KMS-11 (cell line): ENCODE data around the gene RFTN1.

Experiments used
- H2AFZ ChIP-seq: fragments of 200-600 bp; sonication (generic); 2 replicates; pipeline ENCODE4 v1.6.1; 2016; ENCODE audit warnings: antibody characterized with exemption, mixed run types, low read depth
- H3K27ac ChIP-seq: fragments of 200-600 bp; sonication (generic); 2 replicates; pipeline ENCODE4 v1.6.1; 2016; ENCODE audit warnings: mild to moderate bottlenecking, mixed run types
- H3K27me3 ChIP-seq: fragments of 200-600 bp; sonication (generic); 2 replicates; pipeline ENCODE4 v1.6.1; 2017; ENCODE audit warnings: mild to moderate bottlenecking, low read depth, mixed run types, moderate library complexity; ENCODE audit not compliant: insufficient read depth
- H3K36me3 ChIP-seq: fragments of 200-600 bp; sonication (generic); 2 replicates; pipeline ENCODE4 v1.6.1; 2017; ENCODE audit warnings: mild to moderate bottlenecking, mixed run types; ENCODE audit not compliant: insufficient read depth
- H3K4me1 ChIP-seq: fragments of 200-600 bp; sonication (generic); 2 replicates; pipeline ENCODE4 v1.6.1; 2016; ENCODE audit warnings: mild to moderate bottlenecking, low read depth, mixed run types; ENCODE audit not compliant: poor library complexity, severe bottlenecking
- H3K4me2 ChIP-seq: fragments of 200-600 bp; sonication (generic); 2 replicates; pipeline ENCODE4 v1.7.0; 2016; ENCODE audit warnings: mild to moderate bottlenecking, mixed run types
- H3K4me3 ChIP-seq: fragments of 200-600 bp; sonication (generic); IDR thresholded peaks from 2 replicates; pipeline ENCODE4 v1.6.1; 2017; ENCODE audit warnings: low read depth, low read length, mixed read lengths; ENCODE audit not compliant: insufficient read depth
- H3K79me2 ChIP-seq: fragments of 200-600 bp; sonication (generic); 2 replicates; pipeline ENCODE4 v1.6.1; 2016; ENCODE audit warnings: low read depth, mixed run types; ENCODE audit not compliant: insufficient read depth
- H3K9ac ChIP-seq: fragments of 200-600 bp; sonication (generic); 2 replicates; pipeline ENCODE4 v1.6.1; 2016; ENCODE audit warnings: mild to moderate bottlenecking, mixed run types
- H4K20me1 ChIP-seq: fragments of 200-600 bp; sonication (generic); 2 replicates; pipeline ENCODE4 v1.6.1; 2016; ENCODE audit warnings: mild to moderate bottlenecking, mixed run types; ENCODE audit not compliant: insufficient read depth
- CTCF ChIP-seq: fragments of 200-600 bp; sonication (generic); conservative IDR thresholded peaks from 2 replicates; pipeline ENCODE4 v1.6.1; 2017; ENCODE audit warnings: low read depth, mild to moderate bottlenecking, antibody characterized with exemption, low read length, moderate library complexity, mixed read lengths

RFTN1 gene

DNA sequence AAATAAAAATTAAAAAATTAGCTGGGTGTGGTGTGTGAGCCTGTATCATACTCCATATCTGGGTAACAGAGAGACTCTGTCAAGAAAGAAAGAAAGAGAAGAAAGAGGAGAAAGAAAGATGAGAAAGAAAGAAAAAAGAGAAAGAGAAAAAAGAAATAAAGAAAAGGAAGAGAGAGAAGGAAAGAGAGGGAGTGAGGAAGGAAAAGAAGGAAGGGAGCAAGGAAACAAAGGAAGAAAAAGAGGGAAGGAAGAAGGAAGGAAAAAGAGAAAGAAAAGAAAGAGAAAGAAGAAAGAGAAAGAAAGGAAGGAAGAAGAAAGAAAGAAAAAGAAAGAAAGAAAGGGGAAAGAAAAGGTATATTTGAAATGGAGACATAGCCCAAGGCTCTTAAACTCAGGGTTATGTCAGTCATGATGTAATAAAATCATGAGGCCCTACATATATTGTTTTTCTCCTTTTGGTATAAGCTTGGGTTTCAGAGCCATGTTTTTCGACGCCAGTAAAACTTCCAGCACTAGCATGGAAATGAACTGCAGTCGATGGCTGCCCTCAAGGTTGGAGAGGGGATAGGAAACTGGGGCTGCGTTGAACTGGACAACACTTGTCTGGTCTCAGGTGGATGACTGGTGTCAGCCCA is 38.0 kb upstream of the RFTN1 start:
- H3K27me3 ChIP-seq, result no peaks in the 10 kb centered on the region
- H3K4me3 ChIP-seq, result no peak overlapping the region
- TF ChIP-seq CTCF, result no peak
- peak overlapping the region; percentile 42; the same call in 1 of the 2 replicates for H3K4me2 ChIP-seq
- H3K4me1 ChIP-seq, result peaks cover 6% of the 10 kb centered on the region
- H3K9ac ChIP-seq, result no peak overlapping the region
- peak overlapping the region; percentile 59; the same call in 1 of the 2 replicates for H2AFZ ChIP-seq
- H4K20me1 ChIP-seq, result no peaks in the 10 kb centered on the region
- no peak overlapping the region for H3K27ac ChIP-seq
- H3K79me2 ChIP-seq, result no peaks in the 10 kb centered on the region
- H3K36me3 ChIP-seq, result no peaks in the 10 kb centered on the region

- no peaks in the 10 kb centered on the region for H3K36me3 ChIP-seq
- peak overlapping the region; percentile 42; the same call in 1 of the 2 replicates for H3K4me2 ChIP-seq
- H3K27ac ChIP-seq, result no peak overlapping the region
- no peaks in the 10 kb centered on the region for H3K27me3 ChIP-seq
- H4K20me1 ChIP-seq, result no peaks in the 10 kb centered on the region
- H3K79me2 ChIP-seq, result no peaks in the 10 kb centered on the region
- H3K4me1 ChIP-seq, result peaks cover 6% of the 10 kb centered on the region
- no peak overlapping the region for H3K9ac ChIP-seq
- peak overlapping the region; percentile 59; the same call in 1 of the 2 replicates for H2AFZ ChIP-seq
- TF ChIP-seq CTCF, result peak; percentile 84
- H3K4me3 ChIP-seq, result no peak overlapping the region
Observed at GRCh38 chr3:16550676-16551341, 37.3 kb upstream of the RFTN1 start.

- Histone ChIP-seq H3K27ac (no peak overlapping the region), H3K27me3 (no peaks in the 10 kb centered on the region), H3K4me3 (no peak overlapping the region), H3K36me3 (no peaks in the 10 kb centered on the region), H3K4me2 (no peak overlapping the region), H2AFZ (no peak overlapping the region), H3K79me2 (no peaks in the 10 kb centered on the region), H3K9ac (no peak overlapping the region), H3K4me1 (peaks cover 6% of the 10 kb centered on the region), H4K20me1 (no peaks in the 10 kb centered on the region)
- no peak for TF ChIP-seq CTCF
Observed at GRCh38 chr3:16550305-16550675, 36.8 kb upstream of the RFTN1 start.

DNA sequence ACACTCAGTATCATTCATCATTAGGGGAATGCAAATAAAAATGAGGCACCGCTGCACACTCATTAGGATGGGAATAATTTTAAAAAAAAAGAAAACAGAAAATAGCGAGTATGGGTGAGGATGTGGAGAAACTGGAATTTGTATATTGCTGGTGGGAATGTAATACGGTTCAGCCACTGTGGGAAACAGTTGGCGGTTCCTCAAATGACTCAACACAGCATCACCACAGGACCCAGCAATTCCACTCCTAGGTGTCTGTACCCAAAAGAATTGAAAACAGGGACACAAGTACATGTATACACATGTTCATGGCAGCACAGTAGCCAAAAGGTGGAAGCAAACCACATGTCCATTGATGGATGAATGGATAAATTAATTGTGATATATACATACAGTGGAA is 35.2 kb upstream of the RFTN1 start:
- H3K27me3 ChIP-seq, result no peaks in the 10 kb centered on the region
- no peak overlapping the region for H3K4me2 ChIP-seq
- H3K36me3 ChIP-seq, result no peaks in the 10 kb centered on the region
- H2AFZ ChIP-seq, result no peak overlapping the region
- H3K4me1 ChIP-seq, result peaks cover 6% of the 10 kb centered on the region
- no peaks in the 10 kb centered on the region for H4K20me1 ChIP-seq
- H3K79me2 ChIP-seq, result no peaks in the 10 kb centered on the region
- no peak for TF ChIP-seq CTCF
- H3K4me3 ChIP-seq, result no peak overlapping the region
- no peak overlapping the region for H3K9ac ChIP-seq
- no peak overlapping the region for H3K27ac ChIP-seq
